NB4 (cell line): ENCODE data around the gene ANAPC10.

Source experiments
- DNase-seq: peaks from one replicate; pipeline ENCODE4 v3.0.0; 2010; ENCODE audit warnings: low read depth
- H3K4me3 ChIP-seq: one replicate; pipeline ENCODE4 v1.5.1; 2011; ENCODE audit warnings: mild to moderate bottlenecking, low read depth, low read length, moderate library complexity
- MAX ChIP-seq: IDR thresholded peaks from 2 replicates; pipeline ENCODE4 v1.6.1; 2011; ENCODE audit warnings: low read depth, low read length
- MYC ChIP-seq: IDR thresholded peaks from 2 replicates; pipeline ENCODE4 v1.6.1; 2011; ENCODE audit warnings: low read depth, low read length
- POLR2A ChIP-seq: IDR thresholded peaks from 2 replicates; pipeline ENCODE4 v1.6.1; 2011; ENCODE audit warnings: mild to moderate bottlenecking; ENCODE audit not compliant: insufficient read length; ENCODE audit errors: extremely low read depth
- TF ChIP-seq, protein P1 (sequence below): IDR thresholded peaks from one replicate; pipeline ENCODE4 v1.5.1; 2012; ENCODE audit warnings: low read depth, low read length

ANAPC10 gene

DNA sequence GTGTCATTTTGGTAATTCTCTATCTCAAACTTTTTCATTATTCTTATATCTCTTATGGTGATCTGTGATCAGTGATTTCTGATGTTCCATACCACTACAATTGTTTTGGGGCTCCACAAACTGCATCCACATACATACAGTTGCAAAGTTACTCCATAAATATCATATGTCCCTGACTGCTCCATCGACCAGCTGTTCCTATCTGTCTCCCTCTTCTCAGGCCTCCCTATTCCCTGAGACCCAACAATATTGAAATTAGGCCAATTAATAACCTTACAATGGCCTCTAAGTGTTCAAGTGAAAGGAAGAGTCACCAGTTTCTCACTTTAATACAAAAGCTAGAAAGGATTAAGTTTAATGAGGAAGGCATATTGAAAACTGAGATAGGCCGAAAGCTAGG lies 108.7 kb downstream of the ANAPC10 start:
- no peak for DNase-seq
- H3K4me3 ChIP-seq = no peak overlapping the region
- TF ChIP-seq, protein P1, sequence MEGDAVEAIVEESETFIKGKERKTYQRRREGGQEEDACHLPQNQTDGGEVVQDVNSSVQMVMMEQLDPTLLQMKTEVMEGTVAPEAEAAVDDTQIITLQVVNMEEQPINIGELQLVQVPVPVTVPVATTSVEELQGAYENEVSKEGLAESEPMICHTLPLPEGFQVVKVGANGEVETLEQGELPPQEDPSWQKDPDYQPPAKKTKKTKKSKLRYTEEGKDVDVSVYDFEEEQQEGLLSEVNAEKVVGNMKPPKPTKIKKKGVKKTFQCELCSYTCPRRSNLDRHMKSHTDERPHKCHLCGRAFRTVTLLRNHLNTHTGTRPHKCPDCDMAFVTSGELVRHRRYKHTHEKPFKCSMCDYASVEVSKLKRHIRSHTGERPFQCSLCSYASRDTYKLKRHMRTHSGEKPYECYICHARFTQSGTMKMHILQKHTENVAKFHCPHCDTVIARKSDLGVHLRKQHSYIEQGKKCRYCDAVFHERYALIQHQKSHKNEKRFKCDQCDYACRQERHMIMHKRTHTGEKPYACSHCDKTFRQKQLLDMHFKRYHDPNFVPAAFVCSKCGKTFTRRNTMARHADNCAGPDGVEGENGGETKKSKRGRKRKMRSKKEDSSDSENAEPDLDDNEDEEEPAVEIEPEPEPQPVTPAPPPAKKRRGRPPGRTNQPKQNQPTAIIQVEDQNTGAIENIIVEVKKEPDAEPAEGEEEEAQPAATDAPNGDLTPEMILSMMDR = no peak
- TF ChIP-seq MYC = no peak
- no peak for TF ChIP-seq MAX
- TF ChIP-seq POLR2A = no peak

DNA sequence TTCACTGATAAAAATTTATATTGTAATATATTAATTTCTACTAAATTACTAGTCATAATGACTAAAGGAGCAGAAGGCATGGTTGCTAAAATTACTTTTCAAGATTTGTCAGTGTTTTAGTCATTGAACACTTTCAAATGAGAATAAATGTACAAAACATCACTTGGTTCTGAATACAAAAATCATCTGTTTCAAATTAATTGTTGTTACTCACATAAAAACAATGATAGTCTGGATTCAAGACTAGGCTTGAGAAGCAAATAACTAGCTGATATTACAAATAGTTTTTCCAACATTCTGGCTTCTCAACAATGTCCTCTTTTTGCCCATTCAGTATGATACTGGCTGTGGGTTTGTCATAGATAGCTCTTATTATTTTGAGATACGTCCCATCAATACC lies 112.5 kb downstream of the ANAPC10 start:
- no peak for DNase-seq
- no peak for TF ChIP-seq MAX
- TF ChIP-seq POLR2A = no peak
- TF ChIP-seq MYC = no peak
- TF ChIP-seq, protein P1 = no peak
- no peak overlapping the region for H3K4me3 ChIP-seq

GRCh38 chr4:144985014-144985413 lies 113.0 kb downstream of the ANAPC10 start:
- H3K4me3 ChIP-seq = no peak overlapping the region
- TF ChIP-seq POLR2A (no peak), MYC (no peak), MAX (no peak)
- TF ChIP-seq, protein P1 = no peak
- DNase-seq = no peak

DNA sequence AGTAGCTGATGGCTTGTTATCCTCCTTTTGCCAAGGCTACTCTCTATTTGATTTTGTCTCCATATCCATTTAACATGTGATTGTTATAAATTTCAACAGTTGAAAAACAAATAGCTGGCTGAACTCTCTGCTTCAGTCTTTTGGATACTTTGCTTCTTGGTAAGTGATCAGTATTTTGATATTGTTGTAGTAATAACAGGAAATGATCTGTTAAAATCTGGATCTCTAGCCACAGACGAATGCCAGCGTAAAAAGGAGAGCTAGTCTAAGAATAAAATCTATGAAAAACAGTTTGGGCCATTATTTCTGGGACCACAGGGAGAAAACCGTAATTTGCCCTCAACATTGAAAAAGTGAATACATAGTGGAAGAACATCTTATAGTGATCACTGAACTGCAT lies 113.8 kb downstream of the ANAPC10 start:
- no peak for DNase-seq
- TF ChIP-seq POLR2A = no peak
- TF ChIP-seq MAX = no peak
- H3K4me3 ChIP-seq = no peak overlapping the region

- TF ChIP-seq MYC (no peak), POLR2A (no peak), MAX (no peak)
- TF ChIP-seq, protein P1 = no peak
- H3K4me3 ChIP-seq = no peak overlapping the region
- no peak for DNase-seq
Observed at GRCh38 chr4:144975718-144976117, 122.3 kb downstream of the ANAPC10 start.

GRCh38 chr4:144970597-144970996 lies 127.4 kb downstream of the ANAPC10 start:
- TF ChIP-seq POLR2A (no peak), MAX (no peak), MYC (no peak)
- TF ChIP-seq, protein P1 = no peak
- DNase-seq = no peak
- no peak overlapping the region for H3K4me3 ChIP-seq
